ENCODE results near the gene KCTD10. TPM values are rescaled to one million over a fixed set of nuclear protein-coding genes. Genes with fewer than 3 reads are reported as not detected.

Gene KCTD10
- total and polyA plus RNA-seq, 2 of the 13 experiments (the other 11 are each of a cell fraction or from before 2014, with no cell fraction given): 6.9 to 25.4 TPM

GRCh38 chr12:109477185-109477962 is at the start of gene KCTD10, which contains the start of gene UBE3B (continued):
- TF ChIP-seq ZNF710 (CRISPR knock-in tag; IDR thresholded peaks at IDR 0.05; ENCODE audit: borderline replicate concordance): peak; percentile 80; the same call in 1 of the 2 replicates
- peak; percentile 71 for TF ChIP-seq ZNF772 (CRISPR knock-in tag; IDR thresholded peaks at IDR 0.05)
- peak; percentile 79; the same call in 1 of the 2 replicates for TF ChIP-seq ZNF670 (CRISPR knock-in tag; IDR thresholded peaks at IDR 0.05; ENCODE audit: borderline replicate concordance)
- TF ChIP-seq TAF1 (CRISPR knock-in tag; IDR thresholded peaks at IDR 0.05): peak; percentile 99
- TF ChIP-seq ASH2L (IDR thresholded peaks at IDR 0.05; ENCODE audit: insufficient read length, low read depth, low read length): peak; percentile 99
- peak; percentile 88 for TF ChIP-seq GABPA (IDR thresholded peaks at IDR 0.05; ENCODE audit: low read depth, low read length)
- TF ChIP-seq GABPA (CRISPR knock-in tag; IDR thresholded peaks at IDR 0.05; ENCODE audit: low read depth): peak; percentile 97
- no peak for TF ChIP-seq EP300 (IDR thresholded peaks at IDR 0.05; ENCODE audit: low read depth in 2 of 2, low read length in 2 of 2)
- TF ChIP-seq EP300 (CRISPR knock-in tag; IDR thresholded peaks at IDR 0.05; ENCODE audit: borderline replicate concordance): no peak
- TF ChIP-seq ZNF766 (CRISPR knock-in tag; IDR thresholded peaks at IDR 0.05; ENCODE audit: borderline replicate concordance): peak; percentile 86
- peak; percentile 77; the same call in 1 of the 2 replicates for TF ChIP-seq ZZZ3 (CRISPR knock-in tag; IDR thresholded peaks at IDR 0.05; ENCODE audit: borderline replicate concordance)
- peak; percentile 50; the same call in 1 of the 2 replicates for TF ChIP-seq FOXK1 (CRISPR knock-in tag; IDR thresholded peaks at IDR 0.05; ENCODE audit: borderline replicate concordance, low read depth)
- TF ChIP-seq KAT7 (CRISPR knock-in tag; IDR thresholded peaks at IDR 0.05; ENCODE audit: borderline replicate concordance): 0 out of 2 replicates have a peak, but pooled peaks have one; percentile 20
- TF ChIP-seq SALL1 (CRISPR knock-in tag; IDR thresholded peaks at IDR 0.05): peak; percentile 49
- TF ChIP-seq ZNF737 (CRISPR knock-in tag; IDR thresholded peaks at IDR 0.05; ENCODE audit: borderline replicate concordance): 0 out of 2 replicates have a peak, but pooled peaks have one; percentile 76
- peak; percentile 40; the same call in 1 of the 2 replicates for TF ChIP-seq ZNF792 (CRISPR knock-in tag; IDR thresholded peaks at IDR 0.05)
- TF ChIP-seq NFKBIZ (CRISPR knock-in tag; IDR thresholded peaks at IDR 0.05): 0 out of 2 replicates have a peak, but pooled peaks have one; percentile 34
- peak; percentile 31; the same call in 1 of the 2 replicates for TF ChIP-seq FOSL1 (CRISPR knock-in tag; IDR thresholded peaks at IDR 0.05; ENCODE audit: borderline replicate concordance)
- TF ChIP-seq ZNF704 (CRISPR knock-in tag; IDR thresholded peaks at IDR 0.05; ENCODE audit: borderline replicate concordance): peak; percentile 81; the same call in 1 of the 2 replicates
- TF ChIP-seq ZIK1 (CRISPR knock-in tag; IDR thresholded peaks at IDR 0.05; ENCODE audit: borderline replicate concordance, low read depth): peak; percentile 76; the same call in 1 of the 2 replicates
- TF ChIP-seq ZNF484 (CRISPR knock-in tag; IDR thresholded peaks at IDR 0.05; ENCODE audit: borderline replicate concordance, low read depth): 0 out of 2 replicates have a peak, but pooled peaks have one; percentile 43
- TF ChIP-seq ZNF331 (CRISPR knock-in tag; IDR thresholded peaks at IDR 0.05): 0 out of 2 replicates have a peak, but pooled peaks have one; percentile 7
- no peak for TF ChIP-seq ZMAT5 (CRISPR knock-in tag; IDR thresholded peaks at IDR 0.05; ENCODE audit: borderline replicate concordance, low read depth)
- TF ChIP-seq ZNF563 (CRISPR knock-in tag; IDR thresholded peaks at IDR 0.05): peak; percentile 60; the same call in 1 of the 2 replicates
- TF ChIP-seq RFXAP (CRISPR knock-in tag; IDR thresholded peaks at IDR 0.05; ENCODE audit: borderline replicate concordance): peak; percentile 29; the same call in 1 of the 2 replicates

All from HepG2 (cell line).